ENCODE measurements around the gene KIRREL3.

KIRREL3 gene

GRCh38 chr11:126991596-126991995 lies 9.0 kb downstream of the KIRREL3 start:
- Histone ChIP-seq H3K9ac (ENCODE audit: low read length) (no peak overlapping the region), H3K79me2 (ENCODE audit: low read length) (no peaks in the 10 kb centered on the region), H3K27ac (ENCODE audit: low read length) (no peak overlapping the region), H3K4me1 (ENCODE audit: low read length) (no peaks in the 10 kb centered on the region), H3K4me3 (ENCODE audit: low read length) (no peak overlapping the region), H2AFZ (ENCODE audit: low read depth, low read length) (no peak overlapping the region), H3K27me3 (ENCODE audit: low read depth, low read length) (peaks cover 40% of the 10 kb centered on the region), H3K36me3 (replicated peaks; ENCODE audit: low read depth, low read length) (no peaks in the 10 kb centered on the region), H4K20me1 (ENCODE audit: insufficient read depth, low read length) (no peaks in the 10 kb centered on the region), H3K4me2 (ENCODE audit: low read length) (no peak overlapping the region), H3K9me3 (ENCODE audit: insufficient read depth, low read length) (no peaks in the 10 kb centered on the region)
- TF ChIP-seq CTCF (IDR thresholded peaks at IDR 0.05; ENCODE audit: low read depth, low read length): no peak
- TF ChIP-seq EZH2phosphoT487 (IDR thresholded peaks at IDR 0.05; ENCODE audit: low read depth): no peak

- no peaks in the 10 kb centered on the region for H3K9me3 ChIP-seq (ENCODE audit: insufficient read depth, low read length)
- no peak overlapping the region for H3K27ac ChIP-seq (ENCODE audit: low read length)
- H3K4me3 ChIP-seq (ENCODE audit: low read length): no peak overlapping the region
- no peaks in the 10 kb centered on the region for H3K36me3 ChIP-seq (replicated peaks; ENCODE audit: low read depth, low read length)
- peaks cover 42% of the 10 kb centered on the region for H3K27me3 ChIP-seq (ENCODE audit: low read depth, low read length)
- no peak overlapping the region for H3K4me2 ChIP-seq (ENCODE audit: low read length)
- no peaks in the 10 kb centered on the region for H4K20me1 ChIP-seq (ENCODE audit: insufficient read depth, low read length)
- H3K4me1 ChIP-seq (ENCODE audit: low read length): no peaks in the 10 kb centered on the region
- H3K79me2 ChIP-seq (ENCODE audit: low read length): no peaks in the 10 kb centered on the region
- H2AFZ ChIP-seq (ENCODE audit: low read depth, low read length): no peak overlapping the region
- H3K9ac ChIP-seq (ENCODE audit: low read length): no peak overlapping the region
- TF ChIP-seq EZH2phosphoT487 (IDR thresholded peaks at IDR 0.05; ENCODE audit: low read depth) (no peak), CTCF (IDR thresholded peaks at IDR 0.05; ENCODE audit: low read depth, low read length) (no peak)
These were observed 9.7 kb downstream of the KIRREL3 start for GRCh38 chr11:126990716-126991480.

GRCh38 chr11:126989942-126990715 lies 10.4 kb downstream of the KIRREL3 start:
- Histone ChIP-seq H2AFZ (ENCODE audit: low read depth, low read length) (no peak overlapping the region), H3K9ac (ENCODE audit: low read length) (no peak overlapping the region), H3K9me3 (ENCODE audit: insufficient read depth, low read length) (no peaks in the 10 kb centered on the region), H4K20me1 (ENCODE audit: insufficient read depth, low read length) (no peaks in the 10 kb centered on the region), H3K79me2 (ENCODE audit: low read length) (no peaks in the 10 kb centered on the region), H3K4me2 (ENCODE audit: low read length) (no peak overlapping the region), H3K36me3 (replicated peaks; ENCODE audit: low read depth, low read length) (no peaks in the 10 kb centered on the region), H3K4me1 (ENCODE audit: low read length) (no peaks in the 10 kb centered on the region), H3K27me3 (ENCODE audit: low read depth, low read length) (peaks cover 46% of the 10 kb centered on the region), H3K4me3 (ENCODE audit: low read length) (no peak overlapping the region), H3K27ac (ENCODE audit: low read length) (no peak overlapping the region)
- TF ChIP-seq CTCF (IDR thresholded peaks at IDR 0.05; ENCODE audit: low read depth, low read length) (peak; percentile 83), EZH2phosphoT487 (IDR thresholded peaks at IDR 0.05; ENCODE audit: low read depth) (no peak)

- no peaks in the 10 kb centered on the region for H3K36me3 ChIP-seq (replicated peaks; ENCODE audit: low read depth, low read length)
- no peaks in the 10 kb centered on the region for H3K9me3 ChIP-seq (ENCODE audit: insufficient read depth, low read length)
- H3K27me3 ChIP-seq (ENCODE audit: low read depth, low read length): peaks cover 51% of the 10 kb centered on the region
- TF ChIP-seq EZH2phosphoT487 (IDR thresholded peaks at IDR 0.05; ENCODE audit: low read depth) (no peak), CTCF (IDR thresholded peaks at IDR 0.05; ENCODE audit: low read depth, low read length) (no peak)
- H3K4me2 ChIP-seq (ENCODE audit: low read length): no peak overlapping the region
- H3K4me1 ChIP-seq (ENCODE audit: low read length): no peaks in the 10 kb centered on the region
- H3K9ac ChIP-seq (ENCODE audit: low read length): no peak overlapping the region
- H4K20me1 ChIP-seq (ENCODE audit: insufficient read depth, low read length): 0 out of 2 replicates have a peak, but pooled peaks cover 3% of the 10 kb centered on the region
- H3K4me3 ChIP-seq (ENCODE audit: low read length): no peak overlapping the region
- no peak overlapping the region for H3K27ac ChIP-seq (ENCODE audit: low read length)
- H2AFZ ChIP-seq (ENCODE audit: low read depth, low read length): no peak overlapping the region
- H3K79me2 ChIP-seq (ENCODE audit: low read length): no peaks in the 10 kb centered on the region
These were observed 11.9 kb downstream of the KIRREL3 start for GRCh38 chr11:126988655-126989054.
